ENCODE results near the gene CRISP2.

DNA sequence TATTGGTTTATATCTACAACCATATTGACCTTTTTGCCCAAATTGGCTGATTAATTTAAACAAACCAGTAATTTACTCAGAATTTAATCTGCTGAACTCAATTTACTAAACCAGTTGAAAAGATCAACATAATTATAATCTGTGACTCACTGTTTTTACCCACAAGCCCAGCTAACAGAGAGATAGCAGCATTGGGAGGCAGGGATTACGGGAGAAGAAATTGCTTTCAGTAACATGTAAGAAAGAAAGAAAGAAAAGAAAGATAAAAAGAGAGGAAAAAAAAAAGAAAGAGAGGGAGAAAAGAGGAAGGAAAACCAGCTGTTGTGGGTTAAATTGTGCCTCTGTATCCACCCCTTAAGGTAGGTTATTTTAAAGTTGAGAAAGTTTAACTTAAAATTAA lies 63.4 kb downstream of the CRISP2 start:
- TF ChIP-seq, protein P1, sequence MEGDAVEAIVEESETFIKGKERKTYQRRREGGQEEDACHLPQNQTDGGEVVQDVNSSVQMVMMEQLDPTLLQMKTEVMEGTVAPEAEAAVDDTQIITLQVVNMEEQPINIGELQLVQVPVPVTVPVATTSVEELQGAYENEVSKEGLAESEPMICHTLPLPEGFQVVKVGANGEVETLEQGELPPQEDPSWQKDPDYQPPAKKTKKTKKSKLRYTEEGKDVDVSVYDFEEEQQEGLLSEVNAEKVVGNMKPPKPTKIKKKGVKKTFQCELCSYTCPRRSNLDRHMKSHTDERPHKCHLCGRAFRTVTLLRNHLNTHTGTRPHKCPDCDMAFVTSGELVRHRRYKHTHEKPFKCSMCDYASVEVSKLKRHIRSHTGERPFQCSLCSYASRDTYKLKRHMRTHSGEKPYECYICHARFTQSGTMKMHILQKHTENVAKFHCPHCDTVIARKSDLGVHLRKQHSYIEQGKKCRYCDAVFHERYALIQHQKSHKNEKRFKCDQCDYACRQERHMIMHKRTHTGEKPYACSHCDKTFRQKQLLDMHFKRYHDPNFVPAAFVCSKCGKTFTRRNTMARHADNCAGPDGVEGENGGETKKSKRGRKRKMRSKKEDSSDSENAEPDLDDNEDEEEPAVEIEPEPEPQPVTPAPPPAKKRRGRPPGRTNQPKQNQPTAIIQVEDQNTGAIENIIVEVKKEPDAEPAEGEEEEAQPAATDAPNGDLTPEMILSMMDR (IDR thresholded peaks at IDR 0.05) = no peak
- TF ChIP-seq POLR2A (IDR thresholded peaks at IDR 0.05; ENCODE audit: low read depth) = no peak
- no peak for TF ChIP-seq POLR2AphosphoS5 (IDR thresholded peaks at IDR 0.05)
- no peak for TF ChIP-seq EP300 (IDR thresholded peaks at IDR 0.05)
